HUES6 (cell line): ENCODE measurements around the gene NFKBIB.
"Not testable (repeated sequence)": the region's sequence is repeated elsewhere in the genome, so short reads cannot be mapped to it uniquely, and the experiment has no call there.

ENCODE experiments used
- H3K27ac ChIP-seq: 2 replicates; pipeline ENCODE4 v1.7.0; 2013; ENCODE audit warnings: low read depth, mild to moderate bottlenecking, low read length, inconsistent platforms
- H3K27me3 ChIP-seq: 2 replicates; pipeline ENCODE4 v1.6.1; 2013; ENCODE audit warnings: low read length; ENCODE audit not compliant: control insufficient read depth, insufficient read depth
- H3K36me3 ChIP-seq: 2 replicates; pipeline ENCODE4 v1.6.1; 2013; ENCODE audit warnings: low read length; ENCODE audit not compliant: control insufficient read depth, insufficient read depth
- H3K4me1 ChIP-seq: 2 replicates; pipeline ENCODE4 v1.6.1; 2013; ENCODE audit warnings: low read length; ENCODE audit not compliant: control insufficient read depth, insufficient read depth
- H3K4me3 ChIP-seq: 2 replicates; pipeline ENCODE4 v1.5.1; 2013; ENCODE audit warnings: low read depth, low read length
- H3K9ac ChIP-seq: one replicate; pipeline ENCODE4 v1.6.1; 2013; ENCODE audit warnings: mild to moderate bottlenecking, low read length
- H3K9me3 ChIP-seq: 2 replicates; pipeline ENCODE4 v1.6.1; 2013; ENCODE audit warnings: low read depth, low read length; ENCODE audit not compliant: control insufficient read depth, insufficient read depth

Gene NFKBIB

GRCh38 chr19:38877781-38878574 lies 21.8 kb upstream of the NFKBIB start, which contains the start of gene RINL:
RINL (minus strand) TSS chr19:38878275; CDS start chr19:38876742, 1,533 bp downstream.
- Histone ChIP-seq H3K36me3 (no peaks in the 10 kb centered on the region), H3K9ac (no peak within 1 kb of the TSS), H3K9me3 (no peaks in the 10 kb centered on the region), H3K4me3 (peak within 1 kb of the TSS; percentile 43; the same call in 1 of the 2 replicates), H3K27me3 (no peaks in the 10 kb centered on the region), H3K4me1 (peaks cover 30% of the 10 kb centered on the region), H3K27ac (peak within 1 kb of the TSS; percentile 33; the same call in 1 of the 2 replicates)

- H3K9ac ChIP-seq, result no peak overlapping the region
- peaks cover 29% of the 10 kb centered on the region for H3K4me1 ChIP-seq
- H3K36me3 ChIP-seq, result no peaks in the 10 kb centered on the region
- no peaks in the 10 kb centered on the region for H3K9me3 ChIP-seq
- peak overlapping the region; percentile 33; the same call in 1 of the 2 replicates for H3K27ac ChIP-seq
- no peak overlapping the region for H3K4me3 ChIP-seq
- H3K27me3 ChIP-seq, result no peaks in the 10 kb centered on the region
These were observed 21.0 kb upstream of the NFKBIB start for GRCh38 chr19:38878575-38879399.

GRCh38 chr19:38879400-38879751 lies 20.4 kb upstream of the NFKBIB start:
- Histone ChIP-seq H3K9me3 (no peaks in the 10 kb centered on the region), H3K4me1 (peaks cover 27% of the 10 kb centered on the region), H3K27me3 (no peaks in the 10 kb centered on the region), H3K27ac (no peak overlapping the region), H3K4me3 (no peak overlapping the region), H3K9ac (no peak overlapping the region), H3K36me3 (no peaks in the 10 kb centered on the region)

GRCh38 chr19:38880076-38880881 lies 19.5 kb upstream of the NFKBIB start:
- Histone ChIP-seq H3K9me3 (no peaks in the 10 kb centered on the region), H3K36me3 (no peaks in the 10 kb centered on the region), H3K4me1 (peaks cover 27% of the 10 kb centered on the region), H3K27me3 (no peaks in the 10 kb centered on the region), H3K9ac (no peak overlapping the region), H3K27ac (no peak overlapping the region), H3K4me3 (no peak overlapping the region)

GRCh38 chr19:38880882-38881609 lies 18.7 kb upstream of the NFKBIB start:
- Histone ChIP-seq H3K4me3 (no peak overlapping the region), H3K36me3 (no peaks in the 10 kb centered on the region), H3K9me3 (no peaks in the 10 kb centered on the region), H3K4me1 (peaks cover 27% of the 10 kb centered on the region), H3K27me3 (no peaks in the 10 kb centered on the region), H3K9ac (no peak overlapping the region), H3K27ac (no peak overlapping the region)

- no peaks in the 10 kb centered on the region for H3K9me3 ChIP-seq
- H3K36me3 ChIP-seq, result no peaks in the 10 kb centered on the region
- no peaks in the 10 kb centered on the region for H3K27me3 ChIP-seq
- peaks cover 12% of the 10 kb centered on the region for H3K4me1 ChIP-seq
- no peak overlapping the region for H3K27ac ChIP-seq
- no peak overlapping the region for H3K9ac ChIP-seq
- no peak overlapping the region for H3K4me3 ChIP-seq
These were observed 16.5 kb upstream of the NFKBIB start for GRCh38 chr19:38883286-38883685.

GRCh38 chr19:38884691-38885090 lies 15.1 kb upstream of the NFKBIB start:
- H3K9me3 ChIP-seq, H3K4me3 ChIP-seq, H3K36me3 ChIP-seq, H3K4me1 ChIP-seq, H3K9ac ChIP-seq, H3K27ac ChIP-seq, H3K27me3 ChIP-seq: not testable (repeated sequence)

GRCh38 chr19:38888876-38889275 lies 10.9 kb upstream of the NFKBIB start:
- Histone ChIP-seq H3K27ac (no peak overlapping the region), H3K9me3 (no peaks in the 10 kb centered on the region), H3K36me3 (no peaks in the 10 kb centered on the region; the same call in 1 of the 2 replicates), H3K9ac (no peak overlapping the region), H3K4me3 (no peak overlapping the region), H3K4me1 (no peaks in the 10 kb centered on the region), H3K27me3 (no peaks in the 10 kb centered on the region)

- no peaks in the 10 kb centered on the region for H3K27me3 ChIP-seq
- no peaks in the 10 kb centered on the region; the same call in 1 of the 2 replicates for H3K36me3 ChIP-seq
- no peaks in the 10 kb centered on the region for H3K4me1 ChIP-seq
- H3K4me3 ChIP-seq, result no peak overlapping the region
- H3K9ac ChIP-seq, result no peak overlapping the region
- no peaks in the 10 kb centered on the region for H3K9me3 ChIP-seq
- H3K27ac ChIP-seq, result no peak overlapping the region
These were observed 10.0 kb upstream of the NFKBIB start for GRCh38 chr19:38889803-38890202.

GRCh38 chr19:38890686-38891085 lies 9.1 kb upstream of the NFKBIB start:
- Histone ChIP-seq H3K36me3 (no peaks in the 10 kb centered on the region; the same call in 1 of the 2 replicates), H3K9me3 (no peaks in the 10 kb centered on the region), H3K27me3 (no peaks in the 10 kb centered on the region), H3K9ac (no peak overlapping the region), H3K4me1 (no peaks in the 10 kb centered on the region), H3K4me3 (no peak overlapping the region), H3K27ac (no peak overlapping the region)
